Psoas muscle (tissue), 8 donors: ENCODE data around the gene PNMA1. TPM values are rescaled to one million over a fixed set of nuclear protein-coding genes. Genes with fewer than 3 reads are reported as not detected.

Experiments used
- ATAC-seq, 4 donors: fragments of 200-7000 bp; cut with Tn5 transposase; one replicate each; pipeline ENCODE4 v1.9.1; 2020; ENCODE audit warnings: moderate library complexity in 3 of 4, mild to moderate bottlenecking in 2 of 4
- DNase-seq, 2 donors: peaks; one replicate each; pipeline ENCODE4 v3.0.0-alpha.2; 2020
- H3K27ac ChIP-seq: fragments of 200-600 bp; one replicate; pipeline ENCODE4 v1.8.0; 2022
- H3K27me3 ChIP-seq, 3 donors: fragments of 200-600 bp in 1 of 3; one replicate each; pipeline versions ENCODE4 v1.6.1 to v1.8.0; 2013 to 2022; ENCODE audit warnings: low read length in 2 of 3, mild to moderate bottlenecking in 2 of 3, moderate library complexity in 1 of 3; ENCODE audit not compliant: insufficient read depth in 3 of 3
- H3K36me3 ChIP-seq, 2 donors: fragments of 200-600 bp in 1 of 2; one replicate each; pipeline versions ENCODE4 v1.6.1 to v1.8.0; 2013 to 2022; ENCODE audit warnings: low read depth in 1 of 2, mild to moderate bottlenecking in 1 of 2, moderate library complexity in 1 of 2; ENCODE audit not compliant: insufficient read depth in 1 of 2
- H3K4me1 ChIP-seq: fragments of 200-600 bp; one replicate; pipeline ENCODE4 v1.8.0; 2022
- H3K4me3 ChIP-seq: fragments of 200-600 bp; one replicate; pipeline ENCODE4 v1.8.0; 2022; ENCODE audit warnings: mild to moderate bottlenecking
- H3K9me3 ChIP-seq: fragments of 200-600 bp; one replicate; pipeline ENCODE4 v1.8.0; 2022
- CTCF ChIP-seq: fragments of 200-600 bp; IDR thresholded peaks from one replicate; pipeline ENCODE4 v1.8.0; 2022; ENCODE audit warnings: antibody characterized with exemption
- WGBS, 3 donors: extraction: QIAGEN DNeasy Blood & Tissue Kit; methylation state at CpG; one replicate each; pipeline versions ENCODE4 v1.1.6 to v1.1.7; 2013; 5-methylcytosine and 5-hydroxymethylcytosine counted together
- intact Hi-C, 2 donors: fragments of 100-400 bp; cut with DNase I; formaldehyde crosslinking; loops; one replicate each; pipeline versions ENCODE4 v1.11.0 to v1.14.2; 2022
- polyA plus RNA-seq, 3 donors: library from polyadenylated mRNA; stranded (reverse); fragments of 200-250 nt; gene quantifications; one replicate each; pipeline ENCODE4 v1.2.3, GENCODE V29; 2013
- total RNA-seq, 4 donors: library from RNA; stranded (reverse); fragmentation: NEBNext Ultra II Directional in 2 of 4; extraction: Animal tissue kit (Norgen Biotek cat#: 25700) in 2 of 4; gene quantifications; one replicate each; pipeline versions ENCODE4 v1.2.1 to v1.2.4, GENCODE V29; 2021 to 2023
- donor health status: healthy with polysubstance abuse.
- donor health status: DM: no; HTN: no; CAD: no; lungs with moderate emphysema.
- donor health status: Bipolar disorder and iron deficiency.
- donor health status: healthy.
- donor health status: DM: yes; HTN: yes; CAD: no.
- donor health status: DM: no; HTN: no; CAD: no.
- donor health status: DM: no; HTN: no; CAD: no.
- donor health status: DM: yes; HTN: yes; CAD: no.

PNMA1 gene
- total and polyA plus RNA-seq, 7 donors, result 9.3 to 28.8 (median 19.6) TPM

GRCh38 chr14:73753887-73754795 lies 40.0 kb upstream of the PNMA1 start:
- no peaks in the 10 kb centered on the region for H3K36me3 ChIP-seq
- intact Hi-C loops, result loop anchor here in 1 of 2 donors (2.0 kb wide), 1 partner anchor 23 kb away; no protein-coding TSS in a partner anchor
- WGBS, 3 donors, result 16 to 21% (median 18%) methylated on average over 14 of the region's 14 CpGs
- peak overlapping the region; percentile 53 for H3K4me3 ChIP-seq
- H3K27ac ChIP-seq, result peak overlapping the region; percentile 96
- ATAC-seq, result peak in 3 of 4 donors; percentile 9 to 27 (median 21)
- peaks cover 98% of the 10 kb centered on the region for H3K4me1 ChIP-seq
- no peak for TF ChIP-seq CTCF
- DNase-seq, result no peak
- H3K9me3 ChIP-seq, result no peaks in the 10 kb centered on the region
- no peaks in the 10 kb centered on the region for H3K27me3 ChIP-seq

- Histone ChIP-seq H3K27me3 (no peaks in the 10 kb centered on the region), H3K4me1 (peaks cover 100% of the 10 kb centered on the region), H3K27ac (peak overlapping the region; percentile 96), H3K4me3 (peak overlapping the region; percentile 53), H3K9me3 (no peaks in the 10 kb centered on the region), H3K36me3 (no peaks in the 10 kb centered on the region)
- no peak for DNase-seq
- ATAC-seq, result peak in 2 of 4 donors; percentile 10 to 13
- 40 to 48% (median 46%) methylated on average over 9 of the region's 9 CpGs for WGBS, 3 donors
- TF ChIP-seq CTCF, result no peak
- intact Hi-C loops, result loop anchor here in 1 of 2 donors (2.0 kb wide), 1 partner anchor 23 kb away; no protein-coding TSS in a partner anchor
Measured at GRCh38 chr14:73753124-73753886, 39.1 kb upstream of the PNMA1 start.

- peaks cover 97% of the 10 kb centered on the region for H3K4me1 ChIP-seq
- H3K9me3 ChIP-seq, result no peaks in the 10 kb centered on the region
- 21 to 36% (median 23%) methylated on average over 7 of the region's 7 CpGs for WGBS, 3 donors
- ATAC-seq (peak; percentile 37 to 52 (median 46)), DNase-seq (peak; percentile 63 to 82)
- no peaks in the 10 kb centered on the region for H3K36me3 ChIP-seq
- TF ChIP-seq CTCF, result peak; percentile 28
- intact Hi-C loops, result loop anchor here in 1 of 2 donors (2.0 kb wide), 1 partner anchor 22 kb away; no protein-coding TSS in a partner anchor
- no peaks in the 10 kb centered on the region for H3K27me3 ChIP-seq
- H3K27ac ChIP-seq, result peak overlapping the region; percentile 96
- H3K4me3 ChIP-seq, result no peak overlapping the region
Measured at GRCh38 chr14:73752297-73752992, 38.3 kb upstream of the PNMA1 start.

GRCh38 chr14:73751157-73751691 lies 37.0 kb upstream of the PNMA1 start:
- no peaks in the 10 kb centered on the region for H3K36me3 ChIP-seq
- DNase-seq, result no peak
- peak overlapping the region; percentile 96 for H3K27ac ChIP-seq
- intact Hi-C loops, result no loop called here
- H3K4me1 ChIP-seq, result peaks cover 97% of the 10 kb centered on the region
- no peaks in the 10 kb centered on the region for H3K27me3 ChIP-seq
- peak in 2 of 4 donors; percentile 26 to 28 for ATAC-seq
- 22 to 42% (median 31%) methylated on average over 7 of the region's 7 CpGs for whole genome bisulfite sequencing, 3 donors
- no peak overlapping the region for H3K4me3 ChIP-seq
- TF ChIP-seq CTCF, result no peak
- H3K9me3 ChIP-seq, result no peaks in the 10 kb centered on the region
